GM04504 (cell line): ENCODE data around the gene EEF1A2.

Experiments
- DNase-seq: peaks from one replicate; pipeline ENCODE4 v3.0.0-alpha.2; 2012; ENCODE audit warnings: low read depth

EEF1A2 gene

GRCh38 chr20:63449796-63450730 is 48.8 kb downstream of the EEF1A2 start:
- DNase-seq = no peak

GRCh38 chr20:63449025-63449424 is 49.9 kb downstream of the EEF1A2 start:
- DNase-seq = no peak

- no peak for DNase-seq
These were observed 50.9 kb downstream of the EEF1A2 start for GRCh38 chr20:63448031-63448430.

- DNase-seq = no peak
These were observed 51.6 kb downstream of the EEF1A2 start for GRCh38 chr20:63447320-63447719.

- DNase-seq = no peak
These were observed 52.5 kb downstream of the EEF1A2 start for GRCh38 chr20:63446216-63447024.

GRCh38 chr20:63445075-63445734 is 53.7 kb downstream of the EEF1A2 start:
- DNase-seq = no peak

GRCh38 chr20:63444548-63444947 is 54.3 kb downstream of the EEF1A2 start:
- DNase-seq = no peak

- DNase-seq = no peak
These were observed 55.1 kb downstream of the EEF1A2 start for GRCh38 chr20:63443606-63444395.

- no peak for DNase-seq
These were observed 56.8 kb downstream of the EEF1A2 start for GRCh38 chr20:63442100-63442493.

- DNase-seq = no peak
These were observed 57.5 kb downstream of the EEF1A2 start for GRCh38 chr20:63441136-63442099.

- no peak for DNase-seq
These were observed 58.4 kb downstream of the EEF1A2 start for GRCh38 chr20:63440366-63440955.

- no peak for DNase-seq
These were observed 59.0 kb downstream of the EEF1A2 start for GRCh38 chr20:63439866-63440265.

- DNase-seq = no peak
These were observed 60.8 kb downstream of the EEF1A2 start for GRCh38 chr20:63438121-63438520.
